HG02678 (cell line): ENCODE results near the gene ANGPTL7.

Source experiments
- ATAC-seq: cut with Tn5 transposase; IDR thresholded peaks from one replicate; pipeline ENCODE4 v1.9.1; 2021; ENCODE audit warnings: mild to moderate bottlenecking, moderate library complexity; ENCODE audit not compliant: unreplicated experiment

The ANGPTL7 gene

DNA sequence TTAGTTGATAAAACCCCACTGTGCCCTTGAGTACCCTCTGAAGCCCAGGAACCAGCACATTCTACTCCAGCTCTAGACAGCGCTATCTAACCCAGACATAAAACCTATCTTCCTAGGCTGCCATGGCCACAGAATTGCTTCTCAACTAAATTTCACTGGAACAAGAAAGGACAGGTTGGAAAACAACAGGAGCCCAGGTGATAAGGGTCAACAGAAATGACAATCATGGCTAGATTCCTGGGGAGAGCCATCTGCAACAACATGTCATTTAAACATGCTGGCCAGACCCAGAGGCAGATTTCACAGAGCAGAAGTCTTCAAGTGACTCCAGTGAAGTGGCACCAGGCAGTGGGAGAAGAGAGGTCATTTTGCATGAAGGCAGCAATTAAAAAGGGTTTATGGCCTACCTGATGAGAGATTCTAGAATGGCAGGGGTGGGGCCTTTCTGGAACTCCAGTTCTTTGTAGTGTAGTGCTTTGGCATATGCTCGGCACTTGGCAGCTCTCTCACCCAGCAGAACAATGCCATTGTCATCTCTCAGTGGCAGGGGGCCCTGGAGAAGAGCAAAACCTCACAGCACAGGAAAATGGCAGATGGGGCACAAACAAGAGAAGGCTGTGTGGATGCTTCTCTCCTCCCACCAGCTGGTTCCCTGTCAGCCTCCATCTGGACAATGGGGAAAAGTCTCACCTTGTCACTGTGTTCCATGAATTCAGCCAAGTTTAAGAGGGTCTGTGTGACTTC lies 9.9 kb downstream of the ANGPTL7 start:
- no peak for ATAC-seq

DNA sequence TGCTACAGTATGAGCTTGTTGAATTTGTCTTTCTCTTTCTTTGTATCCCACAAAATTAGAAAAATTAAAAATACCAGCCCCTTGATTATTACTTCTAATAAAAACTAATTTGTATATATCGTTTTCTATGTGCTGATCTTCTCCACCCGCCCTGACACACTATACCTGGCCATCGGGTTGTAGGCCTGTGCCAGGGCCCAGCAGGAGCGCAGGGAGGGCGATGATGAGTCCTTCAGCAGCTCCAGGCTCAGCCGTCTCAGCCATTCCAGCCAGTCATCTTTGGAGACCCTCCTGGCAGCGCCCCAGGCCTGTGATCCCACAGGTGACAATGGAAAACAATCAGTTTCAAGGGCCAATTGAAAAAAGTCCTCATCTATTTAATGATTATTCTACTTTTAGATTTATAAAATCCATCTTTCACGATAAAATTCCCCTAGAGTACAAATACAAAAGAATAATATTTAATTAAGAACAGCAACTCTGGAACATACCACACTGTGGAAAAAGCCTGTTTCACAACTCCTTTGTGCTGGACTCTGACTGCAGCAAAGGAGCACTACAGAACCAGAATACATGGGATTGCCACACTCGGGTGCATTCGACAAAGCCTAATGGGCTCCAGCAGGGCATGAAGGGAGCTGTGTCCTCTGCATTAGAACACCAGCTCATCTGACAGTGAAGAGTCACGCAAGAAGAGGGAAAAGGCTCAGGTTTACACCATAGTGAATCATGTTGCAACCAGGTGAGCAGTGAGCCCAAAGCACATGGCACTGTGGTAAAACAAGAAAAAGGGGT lies 15.4 kb downstream of the ANGPTL7 start:
- no peak for ATAC-seq

DNA sequence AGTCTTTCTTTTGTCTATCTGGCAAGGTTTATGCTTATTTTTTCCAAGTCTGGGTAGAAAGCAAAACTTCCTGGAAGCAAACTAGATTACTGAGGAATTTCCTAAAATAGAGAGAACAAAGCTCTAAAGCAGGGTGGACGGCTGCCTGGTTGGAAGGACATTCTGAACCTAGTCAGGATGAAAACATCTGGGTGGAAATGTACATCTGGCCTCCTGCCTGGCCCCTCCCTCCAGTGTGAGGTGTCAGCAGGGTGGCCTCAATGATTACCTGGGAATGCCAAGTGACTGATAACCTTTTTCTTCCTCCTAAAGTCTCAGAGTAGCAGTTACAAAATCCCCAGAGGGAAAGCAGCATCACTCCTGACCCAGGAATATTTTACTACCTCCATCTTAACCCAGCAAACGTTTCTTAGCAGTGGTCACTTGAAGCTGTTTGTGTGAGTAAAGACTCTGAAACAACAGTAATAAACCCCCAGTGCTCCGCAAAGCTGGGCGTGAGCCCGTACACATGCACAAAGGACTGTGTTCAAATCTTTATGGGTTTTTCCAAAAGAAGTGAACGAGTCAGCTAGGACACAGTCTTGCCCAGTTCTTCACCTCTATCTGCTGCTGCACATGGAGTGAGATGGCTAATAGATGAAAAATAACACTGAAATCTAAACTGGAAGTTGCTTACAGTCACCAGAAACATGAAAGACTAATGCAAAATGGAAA lies 18.9 kb downstream of the ANGPTL7 start:
- ATAC-seq, result no peak

DNA sequence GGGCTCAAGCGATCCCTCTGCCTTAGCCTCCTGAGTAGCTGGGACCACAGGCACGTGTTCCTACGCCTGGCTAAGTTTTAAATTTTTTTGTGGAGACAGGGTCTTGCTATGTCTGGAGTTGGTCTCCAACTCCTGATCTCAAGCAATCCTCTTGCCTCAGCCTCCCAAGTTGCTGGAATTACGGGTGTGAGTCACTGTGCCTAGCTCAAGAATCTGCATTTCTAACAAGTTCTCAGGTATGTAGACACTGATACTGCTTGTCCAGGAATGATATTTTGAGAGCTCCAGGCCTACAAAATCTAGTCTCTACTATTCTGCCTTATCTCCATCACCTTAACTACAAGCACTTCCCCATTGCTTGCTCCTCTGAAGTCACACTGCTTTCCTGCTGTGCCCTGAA lies 22.3 kb downstream of the ANGPTL7 start:
- no peak for ATAC-seq

DNA sequence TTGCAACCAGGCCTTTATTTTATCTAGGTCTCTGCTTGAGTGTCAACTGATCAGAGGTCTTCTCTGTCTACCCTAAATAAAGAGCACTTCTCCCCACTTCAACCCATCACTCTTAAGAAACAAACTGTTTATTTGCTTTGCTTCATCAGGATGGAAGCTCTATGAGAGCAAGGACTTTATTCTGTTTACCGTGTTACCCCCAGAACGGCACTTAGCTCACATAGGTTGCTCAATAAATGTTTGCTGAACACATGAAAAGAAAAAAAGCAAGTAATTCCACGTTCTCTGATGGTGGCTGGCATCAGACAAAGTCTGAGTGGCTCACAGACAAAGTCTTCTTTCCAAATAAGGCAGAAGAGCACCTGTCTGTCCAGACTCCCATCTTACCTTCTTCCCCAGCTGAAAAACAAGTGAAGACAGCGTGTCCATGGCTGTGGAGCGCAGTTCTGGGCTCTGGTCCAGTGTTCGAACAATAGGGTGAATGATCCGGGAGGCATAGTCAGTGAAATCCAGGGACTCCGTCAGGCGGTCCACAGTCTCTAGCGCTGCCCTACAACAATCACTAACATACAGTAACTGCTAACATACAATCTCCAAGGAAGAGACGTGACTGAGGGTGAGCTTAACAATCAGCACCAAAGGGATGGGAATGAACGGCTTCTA lies 22.9 kb downstream of the ANGPTL7 start:
- no peak for ATAC-seq

DNA sequence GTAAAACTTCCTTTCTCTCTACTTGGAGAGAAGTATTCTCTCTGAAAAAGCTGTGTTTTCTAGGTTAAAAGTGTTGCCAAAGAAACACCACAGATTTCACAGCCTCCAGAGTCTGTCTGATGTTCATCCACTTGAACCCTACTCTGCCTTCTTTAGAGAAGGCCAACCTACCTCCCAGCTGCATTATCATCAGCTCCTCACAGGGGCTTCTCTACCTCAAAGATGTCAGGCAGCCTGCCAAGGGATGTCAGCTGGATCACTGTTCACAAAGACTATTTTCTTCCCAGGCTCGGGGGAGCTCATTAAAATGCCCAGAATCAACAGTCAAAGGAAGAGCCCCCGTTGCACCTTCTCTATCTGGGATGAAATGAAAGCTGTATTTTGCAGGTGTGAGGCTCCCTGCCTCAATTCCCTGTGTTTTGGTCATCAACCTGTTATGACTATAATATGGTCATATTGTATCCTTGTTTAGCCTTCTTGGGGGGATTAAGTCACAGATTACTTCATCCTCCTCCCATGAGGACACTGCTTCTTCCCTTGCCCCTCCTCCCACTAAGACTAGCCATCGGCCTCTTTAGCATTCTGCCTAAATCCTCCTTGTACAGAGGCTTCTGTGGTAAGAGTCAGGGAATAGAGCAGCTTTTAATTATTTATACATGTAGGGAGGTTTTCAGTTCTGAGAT lies 25.7 kb downstream of the ANGPTL7 start:
- ATAC-seq, result no peak

DNA sequence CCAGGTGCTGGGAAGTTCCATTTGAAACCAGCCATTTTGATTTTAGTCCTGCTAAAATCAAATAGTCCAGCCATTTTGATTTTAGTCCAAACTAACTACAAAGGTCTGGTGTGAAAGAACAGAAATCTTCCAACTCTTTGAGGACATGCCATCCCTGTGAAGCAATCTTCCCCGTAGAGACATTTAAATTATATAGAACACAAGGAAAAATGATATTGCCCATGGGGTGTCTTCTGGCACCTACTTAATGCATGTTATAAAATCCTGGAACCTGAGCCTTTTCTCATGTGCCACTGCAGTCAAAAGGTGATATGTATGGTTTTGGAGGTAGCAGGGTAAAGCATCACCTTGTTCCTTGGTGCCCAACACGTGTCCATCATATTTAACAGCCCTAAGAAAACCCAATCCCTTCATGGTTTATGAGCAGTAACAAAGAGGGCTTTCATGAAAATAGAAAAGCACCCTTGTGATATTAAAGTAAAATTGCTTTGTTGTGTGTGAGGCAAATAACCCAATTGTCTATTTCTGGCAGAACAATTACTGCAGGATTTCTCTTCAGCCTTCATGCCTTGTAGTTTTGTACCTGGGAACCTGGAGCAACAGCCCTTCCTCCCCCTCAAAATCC lies 26.3 kb downstream of the ANGPTL7 start:
- no peak for ATAC-seq

DNA sequence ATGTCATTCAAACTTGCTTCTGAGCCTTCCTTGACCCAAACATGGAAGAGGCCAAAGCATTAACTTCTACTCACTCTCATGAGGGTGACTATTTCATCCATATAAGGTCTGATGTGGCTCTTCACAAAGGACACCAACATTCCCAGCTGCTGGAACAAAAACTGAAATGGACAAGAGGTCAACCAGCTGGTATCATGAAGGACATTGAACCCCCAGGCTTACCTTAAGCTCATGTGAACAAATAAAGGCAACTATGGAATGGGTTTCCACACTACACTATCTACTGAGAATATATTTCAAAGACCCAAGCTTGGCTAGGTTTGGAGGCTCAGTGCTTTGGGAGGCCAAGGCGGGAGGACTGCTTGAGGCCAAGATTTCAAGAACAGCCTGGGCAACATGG lies 26.9 kb downstream of the ANGPTL7 start:
- ATAC-seq, result no peak

DNA sequence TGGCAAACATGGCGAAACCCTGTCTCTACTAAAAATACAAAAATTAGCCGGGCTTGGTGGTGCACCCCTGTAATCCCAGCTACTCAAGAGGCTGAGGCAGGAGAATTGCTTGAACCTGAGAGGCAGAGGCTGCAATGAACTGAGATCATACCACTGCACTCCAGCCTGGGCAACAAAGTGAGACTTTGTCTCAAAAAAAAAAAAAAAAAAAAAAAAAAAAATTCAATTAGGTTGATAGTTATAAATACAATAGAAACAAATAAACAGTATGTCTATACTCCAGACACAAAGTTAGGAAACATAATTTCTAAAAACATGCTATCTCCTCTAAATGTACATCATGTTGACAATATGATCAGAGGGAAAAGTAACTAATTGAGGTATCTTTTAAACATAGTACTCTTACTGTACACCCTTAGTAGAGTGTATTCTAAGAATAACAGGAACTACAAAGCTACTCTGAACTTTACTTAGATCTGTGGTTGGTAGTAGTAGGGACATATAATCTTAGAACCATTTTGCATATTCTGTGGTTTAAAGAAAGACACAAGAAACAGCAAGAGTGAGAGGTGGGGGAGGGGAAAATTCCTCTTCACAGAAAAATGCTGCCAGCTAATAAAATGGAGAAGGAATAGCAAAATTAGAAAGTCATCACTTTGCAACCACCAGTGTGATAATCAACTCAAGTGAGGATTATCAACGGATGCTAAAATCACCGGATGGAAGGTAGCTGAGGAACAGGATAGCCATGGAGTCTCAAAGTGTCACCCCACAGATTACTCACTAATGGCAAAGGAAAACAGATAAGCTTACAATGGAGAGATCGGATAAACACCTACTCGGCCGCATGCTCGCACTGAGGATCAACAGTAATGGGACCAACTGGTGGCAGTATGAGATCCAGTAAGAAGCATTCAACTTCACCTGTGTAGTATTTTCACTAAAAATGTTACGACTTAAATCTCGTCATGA lies 38.2 kb downstream of the ANGPTL7 start:
- peak; percentile 56 for ATAC-seq

DNA sequence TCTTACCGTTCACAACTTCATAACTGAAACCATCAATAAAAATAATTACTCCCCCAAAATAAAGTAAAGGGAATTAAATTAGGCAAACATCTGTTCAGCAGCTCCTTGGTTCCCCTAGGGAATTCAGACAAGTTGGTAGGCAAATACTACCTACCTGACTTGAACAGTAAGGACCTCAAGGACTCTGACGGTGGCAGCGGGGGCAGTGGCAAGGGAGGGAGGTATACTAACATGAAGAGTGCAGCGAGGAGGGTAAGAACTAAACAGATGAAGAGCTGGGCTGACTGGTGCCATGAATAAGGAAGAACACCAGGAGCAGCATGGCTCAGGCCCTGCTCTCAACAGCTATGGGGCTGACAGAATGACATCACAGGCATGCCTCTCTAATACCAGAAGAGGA lies 40.0 kb downstream of the ANGPTL7 start:
- no peak for ATAC-seq

DNA sequence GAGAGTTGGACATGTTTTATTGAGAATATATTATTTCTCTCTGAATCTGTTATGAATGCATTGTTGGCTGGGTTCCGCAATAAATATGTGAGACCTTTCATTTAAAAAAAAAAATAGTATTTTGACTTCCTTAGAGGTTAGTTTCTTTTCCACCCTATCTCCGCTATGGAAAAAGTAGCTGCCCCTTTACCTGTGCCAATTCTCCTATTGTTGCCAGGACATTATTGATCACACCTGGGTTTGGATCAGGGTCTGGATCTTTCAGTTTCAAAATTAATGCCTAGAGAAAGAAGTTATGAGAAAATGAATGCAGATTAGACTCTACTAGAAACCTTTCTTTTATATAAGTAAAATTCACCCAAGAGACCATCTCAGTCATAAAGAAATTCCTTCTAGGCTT lies 44.1 kb downstream of the ANGPTL7 start:
- no peak for ATAC-seq

DNA sequence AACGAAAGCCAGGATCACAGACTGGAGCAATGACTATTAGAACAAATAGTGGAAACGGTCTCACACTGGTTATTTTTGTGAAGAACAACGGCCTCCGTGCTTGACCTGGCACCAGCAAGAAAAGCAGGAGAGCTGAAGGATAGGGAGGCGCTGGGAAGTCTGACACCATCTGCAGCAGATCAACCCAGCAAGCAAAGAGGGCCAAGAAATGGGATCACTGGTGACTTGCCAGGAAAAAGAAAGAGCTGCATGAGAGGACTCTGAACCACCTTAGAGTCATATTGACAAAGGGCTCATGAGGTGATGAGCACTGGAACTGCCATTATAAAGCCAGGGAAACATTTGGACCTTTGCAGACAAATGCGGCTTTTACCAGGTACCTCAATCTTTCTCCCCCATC lies 48.2 kb downstream of the ANGPTL7 start:
- ATAC-seq, result no peak

DNA sequence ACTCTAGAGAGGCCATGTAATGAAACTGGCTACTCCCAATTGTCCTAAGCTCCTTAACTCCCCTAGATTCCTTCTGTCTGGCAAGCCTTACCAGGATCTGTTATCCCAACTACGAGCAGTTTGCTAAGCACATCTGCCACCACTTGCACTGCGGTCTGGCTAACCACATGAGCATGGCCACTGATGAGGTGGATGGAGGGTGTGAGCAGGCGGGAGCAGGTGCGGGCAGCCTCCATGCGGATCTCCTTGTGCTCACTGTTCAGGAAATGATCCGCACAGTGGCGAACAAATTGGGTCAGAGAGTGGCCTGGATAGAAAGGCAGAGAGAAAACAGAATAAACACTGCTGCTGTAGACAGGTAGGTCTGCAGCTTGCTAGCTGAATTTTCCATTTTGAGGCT lies 49.2 kb downstream of the ANGPTL7 start:
- no peak for ATAC-seq

DNA sequence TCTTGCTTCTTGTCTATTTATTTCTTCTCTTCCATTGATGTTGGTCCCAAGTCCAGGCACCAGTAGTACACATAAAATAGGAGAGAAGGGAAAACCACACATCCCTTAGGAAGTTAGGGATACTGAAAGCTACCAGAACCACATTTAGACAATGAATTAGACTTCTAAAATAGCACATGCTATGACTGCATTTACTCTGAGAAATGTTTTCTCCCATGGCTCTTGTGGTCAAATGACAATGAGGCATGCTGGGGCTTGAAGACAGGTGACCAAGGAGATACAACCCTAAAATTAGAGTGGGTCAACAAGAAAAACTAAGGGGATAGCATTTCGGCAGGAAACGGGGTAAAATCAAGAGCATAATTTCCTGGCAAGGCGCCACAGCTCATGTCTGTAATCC lies 56.1 kb downstream of the ANGPTL7 start:
- no peak for ATAC-seq
